ENCODE measurements around the gene TTC38.

The TTC38 gene

DNA sequence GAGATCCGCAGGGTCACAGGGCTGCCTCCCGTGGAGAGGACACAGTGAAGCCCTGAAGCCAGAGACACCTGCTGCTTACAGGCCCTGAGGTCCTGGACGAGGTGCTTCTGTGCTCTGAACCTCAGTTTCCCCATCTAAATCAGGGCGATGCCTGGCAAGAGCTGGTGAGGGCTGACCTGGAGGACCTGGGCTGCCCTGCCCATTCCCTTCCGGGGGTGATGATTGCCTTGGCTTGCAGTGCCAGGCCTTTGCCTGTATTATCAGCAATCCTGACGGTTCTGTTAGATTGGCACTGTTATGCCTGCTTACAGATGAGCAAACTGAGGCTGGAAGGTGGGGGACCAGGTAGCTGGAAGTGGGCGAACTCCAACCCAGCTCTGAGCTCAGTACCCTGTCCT, 21.0 kb downstream of the TTC38 start:
- no peak overlapping the region for H2BK5ac ChIP-seq (ENCODE audit: low read depth, low read length, poor library complexity)
- H3K4me1 ChIP-seq (ENCODE audit: control insufficient read depth in 1 of 2, insufficient read depth in 2 of 2, low read length in 2 of 2): no peaks in the 10 kb centered on the region
- no peaks in the 10 kb centered on the region for H3K27me3 ChIP-seq (ENCODE audit: insufficient read depth, low read length)
- H3K9me3 ChIP-seq (ENCODE audit: insufficient read depth, low read depth, low read length): no peaks in the 10 kb centered on the region
- H3K79me2 ChIP-seq (ENCODE audit: control insufficient read depth, insufficient read depth, low read length, poor library complexity): no peaks in the 10 kb centered on the region
- DNase-seq: no peak
- no peak overlapping the region for H3K18ac ChIP-seq (ENCODE audit: low read length)
- no peak overlapping the region for H2AK5ac ChIP-seq (ENCODE audit: low read length)
- H3K27ac ChIP-seq (ENCODE audit: low read depth, low read length): no peak overlapping the region
- H3K4me2 ChIP-seq (ENCODE audit: low read length): no peak overlapping the region
- H3K36me3 ChIP-seq (ENCODE audit: control insufficient read depth in 1 of 2, insufficient read depth in 2 of 2, low read length in 2 of 2): peaks cover 32 to 50% of the 10 kb centered on the region in 2 experiments
- no peak overlapping the region for H3K14ac ChIP-seq (ENCODE audit: low read length)
- no peak overlapping the region for H3K9ac ChIP-seq (ENCODE audit: low read length)
- H3K23ac ChIP-seq (ENCODE audit: low read length): no peak overlapping the region
- H4K12ac ChIP-seq (ENCODE audit: low read depth, low read length): no peak overlapping the region
- no peak overlapping the region for H2BK120ac ChIP-seq (ENCODE audit: insufficient read depth, low read length, poor library complexity)
- no peak overlapping the region for H3K4me3 ChIP-seq (ENCODE audit: low read depth, low read length)
- H4K91ac ChIP-seq (ENCODE audit: low read depth, low read length): no peak overlapping the region
- H3K4ac ChIP-seq (ENCODE audit: low read depth, low read length): no peak overlapping the region
- no CpG with 5 or more reads among the region's 7 CpGs for WGBS (ENCODE audit: extremely low coverage, insufficient coverage, insufficient read length)
- H2BK12ac ChIP-seq (ENCODE audit: low read length): no peak overlapping the region
- no peak overlapping the region for H4K8ac ChIP-seq (ENCODE audit: low read depth, low read length)
- no peaks in the 10 kb centered on the region for H3K79me1 ChIP-seq (ENCODE audit: low read length)
- H2AFZ ChIP-seq (ENCODE audit: insufficient read depth, low read length, poor library complexity): no peak overlapping the region

GRCh38 chr22:46289244-46289891, 21.6 kb downstream of the TTC38 start:
- Histone ChIP-seq H3K27me3 (ENCODE audit: insufficient read depth, low read length) (no peaks in the 10 kb centered on the region), H3K79me1 (ENCODE audit: low read length) (no peaks in the 10 kb centered on the region), H3K14ac (ENCODE audit: low read length) (no peak overlapping the region), H3K18ac (ENCODE audit: low read length) (no peak overlapping the region), H3K36me3 (ENCODE audit: control insufficient read depth in 1 of 2, insufficient read depth in 2 of 2, low read length in 2 of 2) (peaks cover 29 to 45% of the 10 kb centered on the region in 2 experiments), H3K4me2 (ENCODE audit: low read length) (no peak overlapping the region), H2AFZ (ENCODE audit: insufficient read depth, low read length, poor library complexity) (no peak overlapping the region), H2BK12ac (ENCODE audit: low read length) (no peak overlapping the region), H2AK5ac (ENCODE audit: low read length) (no peak overlapping the region), H3K79me2 (ENCODE audit: control insufficient read depth, insufficient read depth, low read length, poor library complexity) (no peaks in the 10 kb centered on the region), H2BK5ac (ENCODE audit: low read depth, low read length, poor library complexity) (no peak overlapping the region), H3K9ac (ENCODE audit: low read length) (no peak overlapping the region), H3K4me1 (ENCODE audit: control insufficient read depth in 1 of 2, insufficient read depth in 2 of 2, low read length in 2 of 2) (no peaks in the 10 kb centered on the region), H4K12ac (ENCODE audit: low read depth, low read length) (no peak overlapping the region), H4K91ac (ENCODE audit: low read depth, low read length) (no peak overlapping the region), H3K4me3 (ENCODE audit: low read depth, low read length) (no peak overlapping the region), H3K4ac (ENCODE audit: low read depth, low read length) (no peak overlapping the region), H2BK120ac (ENCODE audit: insufficient read depth, low read length, poor library complexity) (no peak overlapping the region), H4K8ac (ENCODE audit: low read depth, low read length) (no peak overlapping the region), H3K9me3 (ENCODE audit: insufficient read depth, low read depth, low read length) (no peaks in the 10 kb centered on the region), H3K27ac (ENCODE audit: low read depth, low read length) (no peak overlapping the region), H3K23ac (ENCODE audit: low read length) (no peak overlapping the region)
- no CpG with 5 or more reads among the region's 33 CpGs for WGBS (ENCODE audit: extremely low coverage, insufficient coverage, insufficient read length)
- DNase-seq: no peak

DNA sequence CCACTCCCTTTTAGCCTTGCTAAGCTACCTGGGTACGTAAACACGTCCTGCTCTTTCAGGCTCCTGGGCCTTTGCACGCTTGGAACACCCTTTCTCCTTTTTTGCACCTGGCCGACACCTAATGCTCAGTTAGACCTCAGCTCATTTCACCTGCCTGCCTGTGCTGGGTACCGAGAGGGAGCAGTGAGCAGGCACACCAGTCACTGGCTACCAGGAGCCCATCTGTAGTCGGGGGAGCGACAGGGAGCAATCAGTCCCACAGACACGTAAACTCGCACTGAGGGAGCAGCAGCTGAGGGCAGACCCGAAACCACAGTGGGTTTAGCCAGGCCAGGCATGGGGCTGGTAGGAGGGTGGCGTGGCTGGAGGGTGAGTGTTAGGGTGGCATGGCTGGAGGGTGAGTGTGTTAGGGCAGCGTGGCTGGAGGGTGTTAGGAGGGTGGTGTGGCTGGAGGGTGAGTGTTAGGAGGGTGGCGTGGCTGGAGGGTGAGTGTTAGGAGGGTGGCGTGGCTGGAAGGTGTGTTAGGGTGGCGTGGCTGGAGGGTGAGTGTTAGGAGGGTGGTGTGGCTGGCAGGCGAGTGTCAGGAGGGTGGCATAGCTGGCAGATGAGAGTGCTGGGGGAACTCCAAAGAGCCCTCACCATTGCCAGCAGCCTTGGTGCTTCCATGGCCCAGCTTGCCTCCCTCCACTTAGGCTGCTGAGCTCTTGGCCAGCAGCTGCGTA, 22.5 kb downstream of the TTC38 start:
- no peak overlapping the region for H2BK12ac ChIP-seq (ENCODE audit: low read length)
- no peak overlapping the region for H4K91ac ChIP-seq (ENCODE audit: low read depth, low read length)
- H3K4me3 ChIP-seq (ENCODE audit: low read depth, low read length): no peak overlapping the region
- no peak overlapping the region for H3K18ac ChIP-seq (ENCODE audit: low read length)
- H3K4ac ChIP-seq (ENCODE audit: low read depth, low read length): no peak overlapping the region
- H2AK5ac ChIP-seq (ENCODE audit: low read length): no peak overlapping the region
- H3K79me1 ChIP-seq (ENCODE audit: low read length): no peaks in the 10 kb centered on the region
- H3K27ac ChIP-seq (ENCODE audit: low read depth, low read length): no peak overlapping the region
- no peak overlapping the region for H3K9ac ChIP-seq (ENCODE audit: low read length)
- H3K4me1 ChIP-seq (ENCODE audit: control insufficient read depth in 1 of 2, insufficient read depth in 2 of 2, low read length in 2 of 2): no peaks in the 10 kb centered on the region
- DNase-seq: no peak
- no peak overlapping the region for H2BK5ac ChIP-seq (ENCODE audit: low read depth, low read length, poor library complexity)
- H4K12ac ChIP-seq (ENCODE audit: low read depth, low read length): no peak overlapping the region
- no peak overlapping the region for H3K14ac ChIP-seq (ENCODE audit: low read length)
- no peak overlapping the region for H4K8ac ChIP-seq (ENCODE audit: low read depth, low read length)
- peaks cover 24 to 39% of the 10 kb centered on the region in 2 experiments for H3K36me3 ChIP-seq (ENCODE audit: control insufficient read depth in 1 of 2, insufficient read depth in 2 of 2, low read length in 2 of 2)
- peaks cover 1% of the 10 kb centered on the region for H3K9me3 ChIP-seq (ENCODE audit: insufficient read depth, low read depth, low read length)
- H3K79me2 ChIP-seq (ENCODE audit: control insufficient read depth, insufficient read depth, low read length, poor library complexity): no peaks in the 10 kb centered on the region
- H3K4me2 ChIP-seq (ENCODE audit: low read length): no peak overlapping the region
- no peak overlapping the region for H2BK120ac ChIP-seq (ENCODE audit: insufficient read depth, low read length, poor library complexity)
- no peak overlapping the region for H3K23ac ChIP-seq (ENCODE audit: low read length)
- WGBS (ENCODE audit: extremely low coverage, insufficient coverage, insufficient read length): no CpG with 5 or more reads among the region's 17 CpGs
- no peaks in the 10 kb centered on the region for H3K27me3 ChIP-seq (ENCODE audit: insufficient read depth, low read length)
- no peak overlapping the region for H2AFZ ChIP-seq (ENCODE audit: insufficient read depth, low read length, poor library complexity)

DNA sequence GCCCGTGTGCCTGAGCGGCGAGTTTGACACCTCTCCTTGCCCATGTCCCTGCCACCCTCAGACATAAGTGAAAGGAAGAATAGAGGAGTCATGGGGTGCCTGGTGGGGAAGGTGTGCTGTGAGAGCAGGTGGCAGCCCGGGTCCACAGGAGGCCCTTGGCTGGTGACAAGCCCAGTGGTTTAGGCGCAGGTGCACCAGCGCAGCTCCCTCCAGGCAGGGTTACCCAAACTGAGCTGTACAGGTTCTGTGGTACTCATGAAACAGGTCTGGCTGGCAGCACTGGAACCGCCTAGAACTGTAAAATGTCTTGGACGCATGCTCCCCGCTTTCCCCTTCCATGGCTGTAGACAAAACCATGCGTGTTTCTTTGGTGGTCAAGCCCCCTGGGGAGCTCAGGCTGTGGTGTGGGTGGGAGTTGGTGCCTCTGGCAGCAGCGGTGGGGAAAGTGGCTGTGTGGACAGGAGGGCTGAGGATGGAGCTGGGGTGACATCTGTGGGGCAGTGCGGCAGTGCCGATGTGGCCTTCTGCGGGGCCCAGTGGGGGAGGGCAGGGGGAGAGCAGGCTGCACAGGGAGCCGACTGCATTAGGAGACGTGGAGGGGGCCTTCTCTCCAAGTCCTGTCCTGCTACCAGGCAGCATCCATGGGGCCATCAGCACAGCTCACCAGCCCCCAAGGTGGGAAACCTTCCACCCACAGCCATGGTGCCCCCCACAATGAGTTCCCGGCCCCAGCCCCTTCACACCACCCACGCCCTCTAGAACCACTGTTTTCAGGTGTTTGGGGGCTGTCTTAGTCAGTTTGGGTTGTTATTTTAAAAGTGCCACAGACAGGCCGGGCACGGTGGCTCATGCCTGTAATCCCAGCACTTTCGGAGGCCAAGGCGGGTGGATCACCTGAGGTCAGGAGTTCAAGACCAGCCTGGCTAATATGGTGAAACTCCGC, 23.3 kb downstream of the TTC38 start:
- Histone ChIP-seq H3K14ac (ENCODE audit: low read length) (no peak overlapping the region), H2BK5ac (ENCODE audit: low read depth, low read length, poor library complexity) (no peak overlapping the region), H2AK5ac (ENCODE audit: low read length) (no peak overlapping the region), H4K91ac (ENCODE audit: low read depth, low read length) (no peak overlapping the region), H2BK120ac (ENCODE audit: insufficient read depth, low read length, poor library complexity) (no peak overlapping the region), H3K4me1 (ENCODE audit: control insufficient read depth in 1 of 2, insufficient read depth in 2 of 2, low read length in 2 of 2) (peaks cover 3 to 6% of the 10 kb centered on the region in 2 experiments), H3K4ac (ENCODE audit: low read depth, low read length) (no peak overlapping the region), H3K79me2 (ENCODE audit: control insufficient read depth, insufficient read depth, low read length, poor library complexity) (peaks cover under 1% of the 10 kb centered on the region), H3K27me3 (ENCODE audit: insufficient read depth, low read length) (no peaks in the 10 kb centered on the region), H3K9ac (ENCODE audit: low read length) (no peak overlapping the region), H3K23ac (ENCODE audit: low read length) (no peak overlapping the region), H3K4me3 (ENCODE audit: low read depth, low read length) (no peak overlapping the region), H3K27ac (ENCODE audit: low read depth, low read length) (no peak overlapping the region), H4K12ac (ENCODE audit: low read depth, low read length) (no peak overlapping the region), H3K36me3 (ENCODE audit: control insufficient read depth in 1 of 2, insufficient read depth in 2 of 2, low read length in 2 of 2) (peaks cover 23 to 38% of the 10 kb centered on the region in 2 experiments), H3K4me2 (ENCODE audit: low read length) (no peak overlapping the region), H3K18ac (ENCODE audit: low read length) (no peak overlapping the region), H4K8ac (ENCODE audit: low read depth, low read length) (no peak overlapping the region), H2BK12ac (ENCODE audit: low read length) (no peak overlapping the region), H3K79me1 (ENCODE audit: low read length) (peaks cover under 1% of the 10 kb centered on the region), H2AFZ (ENCODE audit: insufficient read depth, low read length, poor library complexity) (no peak overlapping the region), H3K9me3 (ENCODE audit: insufficient read depth, low read depth, low read length) (peaks cover 1% of the 10 kb centered on the region)
- no peak for DNase-seq
- no CpG with 5 or more reads among the region's 23 CpGs for WGBS (ENCODE audit: extremely low coverage, insufficient coverage, insufficient read length)

Measured in trophoblast cell (in vitro differentiated cells and primary cell).